GM19351 (cell line): ENCODE results near the gene CXCL16.
"Not testable (repeated sequence)": the region's sequence is repeated elsewhere in the genome, so short reads cannot be mapped to it uniquely, and the experiment has no call there.

Experiments used
- ATAC-seq: cut with Tn5 transposase; IDR thresholded peaks from one replicate; pipeline ENCODE4 v1.9.1; 2021; ENCODE audit warnings: mild to moderate bottlenecking, moderate library complexity; ENCODE audit not compliant: unreplicated experiment

The CXCL16 gene

GRCh38 chr17:4699401-4700056 lies 40.2 kb downstream of the CXCL16 start:
- ATAC-seq, result not testable (repeated sequence)

GRCh38 chr17:4696437-4696805 lies 43.3 kb downstream of the CXCL16 start:
- no peak for ATAC-seq

DNA sequence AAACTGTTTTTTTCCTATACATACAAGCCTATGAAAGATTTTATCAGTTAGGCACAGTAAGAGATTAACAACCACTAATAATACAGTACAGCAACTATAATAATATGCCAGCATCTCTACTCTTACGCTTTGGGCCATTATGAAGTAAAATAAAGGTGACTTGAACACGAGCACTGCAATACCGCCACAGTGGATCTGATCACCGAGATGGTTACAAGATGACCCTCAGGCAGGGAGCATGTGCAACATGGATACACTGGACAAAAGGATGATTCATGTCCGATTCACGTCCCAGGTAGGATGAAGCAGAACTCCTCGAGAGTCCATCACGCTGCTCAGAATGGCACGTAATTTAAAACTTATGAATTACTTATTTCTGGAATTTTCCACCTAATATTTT lies 46.3 kb downstream of the CXCL16 start:
- no peak for ATAC-seq

GRCh38 chr17:4691686-4692085 lies 48.0 kb downstream of the CXCL16 start:
- ATAC-seq, result no peak

GRCh38 chr17:4690745-4691144 lies 49.0 kb downstream of the CXCL16 start:
- no peak for ATAC-seq

DNA sequence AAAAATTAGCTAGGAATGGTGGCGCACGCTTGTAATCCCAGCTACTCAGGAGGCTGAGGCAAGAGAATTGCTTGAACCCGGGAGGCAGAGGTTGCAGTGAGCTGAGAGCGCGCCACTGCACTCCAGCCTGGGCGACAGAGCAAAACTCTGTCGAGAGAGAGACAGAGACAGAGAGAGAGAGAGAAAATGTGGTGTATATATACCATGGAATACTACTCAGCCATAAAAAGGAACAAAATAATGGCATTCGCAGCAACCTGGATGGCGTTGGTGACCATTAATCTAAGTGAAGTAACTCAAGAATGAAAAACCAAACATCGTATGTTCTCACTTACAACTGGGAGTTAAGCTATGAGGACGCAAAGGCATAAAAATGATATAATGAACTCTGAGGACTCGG lies 49.9 kb downstream of the CXCL16 start:
- not testable (repeated sequence) for ATAC-seq

GRCh38 chr17:4683739-4684138 lies 56.0 kb downstream of the CXCL16 start:
- not testable (repeated sequence) for ATAC-seq
